Fibroblast of mammary gland (primary cell): ENCODE measurements around the gene HSPA14.
A peak's percentile ranks its signal among the peaks of the same experiment; 100 is the strongest.

Experiments
- DNase-seq: peaks from one replicate; pipeline ENCODE4 v3.0.0-alpha.2; 2010; ENCODE audit warnings: low read depth
- H3K4me3 ChIP-seq: 2 replicates; pipeline ENCODE4 v1.5.1; 2011; ENCODE audit warnings: low read depth, mild to moderate bottlenecking, low read length, moderate library complexity; ENCODE audit not compliant: control insufficient read depth
- CTCF ChIP-seq: conservative IDR thresholded peaks from 2 replicates; pipeline ENCODE4 v1.5.1; 2011; ENCODE audit warnings: low read depth, low read length, inconsistent platforms; ENCODE audit not compliant: control insufficient read depth, insufficient read depth

HSPA14 gene, protein sequence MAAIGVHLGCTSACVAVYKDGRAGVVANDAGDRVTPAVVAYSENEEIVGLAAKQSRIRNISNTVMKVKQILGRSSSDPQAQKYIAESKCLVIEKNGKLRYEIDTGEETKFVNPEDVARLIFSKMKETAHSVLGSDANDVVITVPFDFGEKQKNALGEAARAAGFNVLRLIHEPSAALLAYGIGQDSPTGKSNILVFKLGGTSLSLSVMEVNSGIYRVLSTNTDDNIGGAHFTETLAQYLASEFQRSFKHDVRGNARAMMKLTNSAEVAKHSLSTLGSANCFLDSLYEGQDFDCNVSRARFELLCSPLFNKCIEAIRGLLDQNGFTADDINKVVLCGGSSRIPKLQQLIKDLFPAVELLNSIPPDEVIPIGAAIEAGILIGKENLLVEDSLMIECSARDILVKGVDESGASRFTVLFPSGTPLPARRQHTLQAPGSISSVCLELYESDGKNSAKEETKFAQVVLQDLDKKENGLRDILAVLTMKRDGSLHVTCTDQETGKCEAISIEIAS

DNA sequence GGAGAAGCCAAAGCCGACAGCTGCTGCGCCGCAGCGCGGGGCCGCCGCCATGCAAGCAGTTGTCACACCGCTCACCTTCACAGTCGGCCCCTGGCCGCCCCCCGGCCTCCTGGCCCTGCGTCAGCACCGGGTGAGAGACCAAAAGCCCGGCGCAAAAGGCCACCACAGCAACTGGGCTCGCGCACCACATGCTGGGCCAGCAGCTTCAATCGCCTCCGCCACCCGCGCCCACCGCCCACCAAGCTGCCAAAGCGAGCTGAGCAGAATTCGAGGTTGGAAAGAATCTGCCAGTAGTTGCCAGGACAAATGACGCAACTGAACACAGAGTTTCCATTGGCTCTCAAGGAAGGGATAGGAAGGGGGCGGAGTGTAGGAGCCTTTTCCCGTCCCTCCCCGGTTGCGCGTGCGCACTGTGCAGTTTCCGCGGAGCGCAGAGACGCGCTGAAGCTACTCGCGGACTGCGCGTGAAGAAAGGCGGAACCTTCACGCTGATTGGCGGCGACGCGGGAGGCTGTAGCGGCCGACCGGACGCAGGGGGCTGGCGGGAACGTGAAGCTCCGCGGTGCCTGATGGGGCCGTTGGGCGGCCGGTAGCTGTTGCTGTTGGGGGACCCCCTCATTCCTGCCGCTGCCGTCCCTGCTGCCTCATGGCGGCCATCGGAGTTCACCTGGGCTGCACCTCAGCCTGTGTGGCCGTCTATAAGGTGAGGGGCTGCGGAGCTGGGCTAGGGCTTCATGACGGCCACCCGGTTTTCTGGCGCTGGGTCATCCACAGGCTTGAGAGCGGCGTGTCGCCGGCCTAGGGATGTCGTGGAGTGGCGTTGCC, at the start of gene HSPA14, which contains the start of the genes CDNF and MSANTD7:
Gene HSPA14, plus strand, starts transcription at position 550 of the 825 bp plus-strand sequence. Its CDS starts 97 bp downstream, at position 647.
Gene CDNF, minus strand, starts transcription at position 281 of the 825 bp plus-strand sequence. Its CDS starts 91 bp downstream, at position 190.
Gene MSANTD7, plus strand, starts transcription at position 550 of the 825 bp plus-strand sequence. CDS start 3,979 bp downstream, outside the sequence.
- H3K4me3 ChIP-seq = peak within 1 kb of the TSS; percentile 92
- no peak for TF ChIP-seq CTCF
- DNase-seq = peak; percentile 99

DNA sequence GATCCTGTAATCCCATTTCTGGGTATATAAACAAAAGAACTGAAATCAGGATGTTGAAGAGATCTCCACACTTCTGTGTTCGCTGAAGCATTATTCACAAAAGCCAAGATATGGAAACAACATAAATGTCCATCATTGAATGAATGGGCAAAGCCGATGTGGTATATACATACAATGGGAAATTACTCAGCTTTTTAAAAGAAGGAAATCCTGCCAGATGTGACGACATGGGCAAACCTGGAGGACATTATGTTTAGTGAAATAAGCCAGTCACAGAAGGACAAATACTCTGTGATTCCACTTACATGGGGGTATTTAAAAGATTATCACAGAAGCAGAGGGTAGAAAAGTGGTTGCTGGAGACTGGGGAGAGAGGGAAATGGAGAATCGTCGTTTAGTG, 39.5 kb upstream of the HSPA14 start:
- no peak for TF ChIP-seq CTCF
- H3K4me3 ChIP-seq = no peak overlapping the region
- no peak for DNase-seq

DNA sequence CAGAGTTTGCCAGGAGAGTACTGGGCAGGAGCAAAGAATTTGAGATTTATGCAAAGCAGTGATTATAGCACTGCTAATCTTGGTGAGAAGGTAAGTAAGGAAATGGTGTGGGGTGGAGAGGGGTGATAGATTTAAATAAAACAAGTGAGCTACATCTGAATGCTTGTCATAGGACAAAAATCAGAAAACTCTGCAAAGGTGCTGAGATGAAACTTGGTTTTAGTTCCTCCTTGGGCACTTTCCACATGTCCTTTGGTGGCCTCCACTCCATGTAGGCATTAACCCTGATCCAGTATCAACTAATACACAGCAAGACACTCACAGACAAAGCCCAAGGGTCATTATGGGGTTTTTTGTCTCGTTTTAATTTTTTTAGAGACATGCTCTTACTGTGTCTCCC, 37.7 kb upstream of the HSPA14 start:
- no peak for TF ChIP-seq CTCF
- no peak for DNase-seq
- no peak overlapping the region for H3K4me3 ChIP-seq

DNA sequence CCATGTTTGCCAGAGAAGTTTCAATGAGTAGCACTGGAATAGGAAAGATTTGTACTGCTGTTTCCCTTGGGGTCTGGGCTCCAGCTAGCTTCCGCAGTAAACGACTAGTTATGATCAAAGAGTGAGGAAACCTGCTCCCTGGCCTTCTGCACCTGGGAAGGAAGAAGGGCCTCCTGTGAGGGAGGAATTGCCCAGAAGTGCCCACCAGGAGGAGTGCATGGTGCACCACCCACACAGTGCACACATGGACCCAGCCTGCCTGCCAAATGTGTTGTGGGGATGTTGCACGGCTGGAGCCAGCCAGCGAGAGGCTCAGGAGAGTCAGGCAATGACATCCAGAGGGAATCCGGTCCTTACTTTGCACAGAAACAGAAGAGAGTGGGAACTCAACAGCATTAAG, 36.4 kb upstream of the HSPA14 start:
- DNase-seq = peak; percentile 7
- no peak overlapping the region for H3K4me3 ChIP-seq
- no peak for TF ChIP-seq CTCF

DNA sequence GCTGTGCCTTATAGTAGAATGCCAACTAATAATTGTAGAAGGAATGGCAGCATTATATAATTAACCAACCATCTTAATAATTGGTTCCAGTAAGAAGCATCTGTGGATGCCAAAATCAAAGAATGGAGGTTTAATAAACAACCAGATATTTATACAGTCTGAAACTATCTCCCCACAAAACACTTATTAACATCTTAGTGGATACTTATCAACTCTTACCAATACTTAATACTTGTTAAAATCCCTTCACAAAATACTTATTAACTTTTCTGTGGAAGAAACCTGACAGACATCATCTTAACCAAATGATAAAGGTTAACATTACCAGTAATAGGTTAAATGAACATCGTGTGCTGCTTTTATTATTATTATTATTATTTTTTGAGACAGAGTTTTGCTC, 34.3 kb upstream of the HSPA14 start:
- no peak for TF ChIP-seq CTCF
- no peak for DNase-seq
- no peak overlapping the region for H3K4me3 ChIP-seq

GRCh38 chr10:14806318-14806717, 31.8 kb upstream of the HSPA14 start:
- no peak for TF ChIP-seq CTCF
- no peak for DNase-seq
- no peak overlapping the region for H3K4me3 ChIP-seq
